ENCODE measurements around the gene ZNF205. TPM values are rescaled to one million over a fixed set of nuclear protein-coding genes. Genes with fewer than 3 reads are reported as not detected.

The ZNF205 gene
- total and polyA plus RNA-seq, 2 of the 8 experiments (the other 6 are each of a cell fraction or from before 2014, with no cell fraction given), result 19.1 to 19.9 TPM

DNA sequence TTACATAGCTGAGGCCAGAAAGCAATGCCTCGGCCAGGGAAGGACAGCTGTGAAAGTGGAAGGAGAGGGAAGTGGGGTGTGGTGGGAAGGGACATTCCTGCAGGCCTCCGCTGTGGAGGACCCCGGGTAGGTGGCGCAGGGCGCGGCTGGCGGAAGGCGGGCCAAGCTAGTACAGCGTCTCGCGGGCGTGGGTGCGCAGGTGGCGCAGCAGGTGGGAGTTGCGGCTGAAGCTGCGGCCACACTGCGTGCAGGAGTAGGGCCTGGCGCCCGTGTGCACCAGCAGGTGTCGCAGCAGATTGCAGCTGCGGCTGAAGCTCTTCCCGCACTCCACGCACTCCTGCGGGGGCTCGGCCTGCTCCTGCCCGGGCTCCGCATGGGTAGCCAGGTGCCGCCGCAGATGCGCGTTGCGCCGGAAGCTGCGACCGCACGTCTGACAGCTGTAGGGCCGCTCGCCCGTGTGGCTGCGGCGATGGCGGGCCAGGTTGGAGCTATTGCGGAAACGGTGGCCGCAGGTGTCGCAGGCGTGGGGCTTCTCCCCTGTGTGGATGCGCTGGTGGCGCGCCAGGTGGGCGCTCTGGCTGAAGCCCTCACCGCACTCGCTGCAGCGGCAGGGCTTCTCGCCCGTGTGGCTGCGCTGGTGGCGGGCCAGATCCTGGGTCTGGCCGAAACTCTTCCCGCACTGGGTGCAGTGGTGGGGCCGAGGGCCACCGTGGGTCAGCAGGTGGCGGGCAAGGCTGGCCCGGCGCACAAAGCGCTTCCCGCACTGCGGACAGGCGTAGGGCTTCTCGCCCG is 23.3 kb upstream of the ZNF205 start:
- H3K36me3 ChIP-seq (ENCODE audit: control insufficient read depth in 2 of 4, insufficient read depth in 4 of 4, low read length in 3 of 4), result peaks cover 28 to 46% (median 39%) of the 10 kb centered on the region in 4 experiments
- H2BK120ac ChIP-seq (replicated peaks; ENCODE audit: low read depth, low read length), result no peak overlapping the region
- H2BK5ac ChIP-seq (ENCODE audit: low read depth, low read length), result no peak overlapping the region
- H2BK20ac ChIP-seq (ENCODE audit: low read length), result no peak overlapping the region
- WGBS, 2 experiments (ENCODE audit: extremely low coverage in 1 of 2, insufficient coverage in 1 of 2, insufficient read length in 1 of 2, insufficient replicate concordance in 2 of 2, low coverage in 1 of 2, low lambda C conversion rate in 2 of 2, missing lambda C conversion rate in 1 of 2), result 97% methylated on average over 49 of the region's 71 CpGs; no CpG with 5 or more reads in 1 of the 2 experiments
- no peak overlapping the region for H3K27ac ChIP-seq (ENCODE audit: low read depth, low read length)
- no peaks in the 10 kb centered on the region for H3K27me3 ChIP-seq (replicated peaks in 1 of 4; ENCODE audit: control insufficient read depth in 3 of 4, extremely low read depth in 1 of 4, insufficient read depth in 3 of 4, low read length in 3 of 4)
- no peaks in the 10 kb centered on the region for H3K9me3 ChIP-seq (ENCODE audit: insufficient read depth in 2 of 2, low read depth in 1 of 2, low read length in 1 of 2)
- no peak overlapping the region for H3K4ac ChIP-seq (replicated peaks; ENCODE audit: insufficient read length, low read depth, low read length)
- DNase-seq (ENCODE audit: low read depth in 1 of 2, low spot score in 2 of 2), result no peak
- H3K79me1 ChIP-seq (ENCODE audit: low read depth, low read length), result peaks cover 3% of the 10 kb centered on the region
- no peak overlapping the region for H3K4me2 ChIP-seq (ENCODE audit: insufficient read depth in 1 of 2, low read depth in 2 of 2, low read length in 2 of 2)
- H2BK12ac ChIP-seq (ENCODE audit: low read depth, low read length), result no peak overlapping the region
- H3K23me2 ChIP-seq (ENCODE audit: low read depth, low read length), result no peaks in the 10 kb centered on the region
- no peak overlapping the region for H3K18ac ChIP-seq (ENCODE audit: extremely low read depth, low read length)
- peaks cover 0 to 27% of the 10 kb centered on the region in 2 experiments; a peak in 2 of 4 replicates for H3K79me2 ChIP-seq (ENCODE audit: control insufficient read depth in 1 of 2, insufficient read depth in 2 of 2, low read length in 2 of 2)
- peaks cover 13 to 24% of the 10 kb centered on the region in 2 experiments for H4K20me1 ChIP-seq (replicated peaks in 1 of 2; ENCODE audit: control insufficient read depth in 1 of 2, insufficient read depth in 2 of 2, low read length in 2 of 2)
- no peak overlapping the region for H4K5ac ChIP-seq (ENCODE audit: insufficient read length, low read depth, low read length)
- H2AK5ac ChIP-seq (ENCODE audit: low read depth, low read length), result no peak overlapping the region
- H3K4me3 ChIP-seq (ENCODE audit: extremely low read depth in 1 of 4, insufficient read depth in 2 of 4, low read depth in 3 of 4, low read length in 4 of 4), result no peak overlapping the region
- no peak overlapping the region for H3K56ac ChIP-seq (replicated peaks; ENCODE audit: insufficient read length, low read depth, low read length)
- no peak overlapping the region for H4K8ac ChIP-seq (ENCODE audit: extremely low read depth, insufficient read depth, low read length)
- no peak overlapping the region for H2BK15ac ChIP-seq (ENCODE audit: low read length)
- CTCF ChIA-PET (ENCODE audit: partially characterized antibody), result interaction anchor here (0.7 to 36.8 kb wide), 9 partner anchors 9 to 60 kb away, joined by 3 to 619 read pairs (median 11); partner anchors contain the start of genes ZNF205 and ZNF213
- H4K91ac ChIP-seq (replicated peaks; ENCODE audit: insufficient read length, low read length), result no peak overlapping the region
- H2AFZ ChIP-seq (ENCODE audit: low read length), result no peak overlapping the region
- no peak overlapping the region for H3K14ac ChIP-seq (ENCODE audit: insufficient read length)
- no peak overlapping the region for H3K23ac ChIP-seq (ENCODE audit: insufficient read length)
- POLR2A ChIA-PET (ENCODE audit: partially characterized antibody), result interaction anchor here (0.8 to 8.3 kb wide), 17 partner anchors 9 to 61 kb away, joined by 3 to 137 read pairs (median 12); partner anchors contain the start of genes IL32 and ZSCAN10
- peaks cover 0 to 6% (median 5%) of the 10 kb centered on the region in 4 experiments; a peak in 6 of 7 replicates for H3K4me1 ChIP-seq (replicated peaks in 1 of 4; ENCODE audit: control insufficient read depth in 3 of 4, insufficient read depth in 4 of 4, low read length in 3 of 4)
- no peak for FAIRE-seq
- H3K9ac ChIP-seq (replicated peaks in 1 of 4; ENCODE audit: extremely low read depth in 1 of 4, low read depth in 3 of 4, low read length in 3 of 4), result no peak overlapping the region
- TF ChIP-seq, protein P1, sequence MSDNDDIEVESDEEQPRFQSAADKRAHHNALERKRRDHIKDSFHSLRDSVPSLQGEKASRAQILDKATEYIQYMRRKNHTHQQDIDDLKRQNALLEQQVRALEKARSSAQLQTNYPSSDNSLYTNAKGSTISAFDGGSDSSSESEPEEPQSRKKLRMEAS (IDR thresholded peaks at IDR 0.05), result no peak
- TF ChIP-seq SP4 (IDR thresholded peaks at IDR 0.05; ENCODE audit: low read length), result no peak
- TF ChIP-seq, protein P2, sequence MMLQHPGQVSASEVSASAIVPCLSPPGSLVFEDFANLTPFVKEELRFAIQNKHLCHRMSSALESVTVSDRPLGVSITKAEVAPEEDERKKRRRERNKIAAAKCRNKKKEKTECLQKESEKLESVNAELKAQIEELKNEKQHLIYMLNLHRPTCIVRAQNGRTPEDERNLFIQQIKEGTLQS (IDR thresholded peaks at IDR 0.05; ENCODE audit: insufficient read depth, low read depth, low read length), result no peak
- TF ChIP-seq GTF2F1 (IDR thresholded peaks at IDR 0.05; ENCODE audit: borderline replicate concordance, low read depth, low read length), result no peak
- no peak for TF ChIP-seq KDM4A (IDR thresholded peaks at IDR 0.05; ENCODE audit: low read depth, low read length, severe bottlenecking)
- no peak for TF ChIP-seq EZH2 (IDR thresholded peaks at IDR 0.05; ENCODE audit: low read depth, low read length, severe bottlenecking)
- TF ChIP-seq TCF12 (IDR thresholded peaks at IDR 0.05; ENCODE audit: low read depth, low read length), result no peak
- TF ChIP-seq, protein P3, sequence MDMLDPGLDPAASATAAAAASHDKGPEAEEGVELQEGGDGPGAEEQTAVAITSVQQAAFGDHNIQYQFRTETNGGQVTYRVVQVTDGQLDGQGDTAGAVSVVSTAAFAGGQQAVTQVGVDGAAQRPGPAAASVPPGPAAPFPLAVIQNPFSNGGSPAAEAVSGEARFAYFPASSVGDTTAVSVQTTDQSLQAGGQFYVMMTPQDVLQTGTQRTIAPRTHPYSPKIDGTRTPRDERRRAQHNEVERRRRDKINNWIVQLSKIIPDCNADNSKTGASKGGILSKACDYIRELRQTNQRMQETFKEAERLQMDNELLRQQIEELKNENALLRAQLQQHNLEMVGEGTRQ (IDR thresholded peaks at IDR 0.05; ENCODE audit: low read length), result no peak
- TF ChIP-seq POLR2AphosphoS5 (IDR thresholded peaks at IDR 0.05; ENCODE audit: low read depth, low read length), result no peak
- TF ChIP-seq RBBP5 (IDR thresholded peaks at IDR 0.05; ENCODE audit: borderline replicate concordance, low read depth, low read length), result no peak

Data from H1 (cell line).